ENCODE data around the gene PHF2. TPM values are rescaled to one million over a fixed set of nuclear protein-coding genes. Genes with fewer than 3 reads are reported as not detected.

The PHF2 gene
- polyA plus RNA-seq, 4 donors: 41.7 to 43.9 (median 43.0) TPM

Other genes starting within 250 kb of the PHF2 start
- gene FAM120A, start 124.9 kb upstream of the PHF2 start, polyA plus RNA-seq (ENCODE audit: insufficient read length in 4 of 4): 10 to 100 TPM; 76.2 to 85.7 (median 79.5) TPM
- gene FAM120AOS, start 123.0 kb upstream of the PHF2 start, polyA plus RNA-seq (ENCODE audit: insufficient read length in 4 of 4): 10 to 100 TPM; 62.3 to 69.6 (median 67.1) TPM